Measurements from ENCODE around the gene KLHL6. TPM values are rescaled to one million over a fixed set of nuclear protein-coding genes. Genes with fewer than 3 reads are reported as not detected.
"Not testable (repeated sequence)": the region's sequence is repeated elsewhere in the genome, so short reads cannot be mapped to it uniquely, and the experiment has no call there.

The KLHL6 gene
- total and polyA plus RNA-seq, 2 experiments from 2014 or later = 0.17 TPM; not detected in 1

DNA sequence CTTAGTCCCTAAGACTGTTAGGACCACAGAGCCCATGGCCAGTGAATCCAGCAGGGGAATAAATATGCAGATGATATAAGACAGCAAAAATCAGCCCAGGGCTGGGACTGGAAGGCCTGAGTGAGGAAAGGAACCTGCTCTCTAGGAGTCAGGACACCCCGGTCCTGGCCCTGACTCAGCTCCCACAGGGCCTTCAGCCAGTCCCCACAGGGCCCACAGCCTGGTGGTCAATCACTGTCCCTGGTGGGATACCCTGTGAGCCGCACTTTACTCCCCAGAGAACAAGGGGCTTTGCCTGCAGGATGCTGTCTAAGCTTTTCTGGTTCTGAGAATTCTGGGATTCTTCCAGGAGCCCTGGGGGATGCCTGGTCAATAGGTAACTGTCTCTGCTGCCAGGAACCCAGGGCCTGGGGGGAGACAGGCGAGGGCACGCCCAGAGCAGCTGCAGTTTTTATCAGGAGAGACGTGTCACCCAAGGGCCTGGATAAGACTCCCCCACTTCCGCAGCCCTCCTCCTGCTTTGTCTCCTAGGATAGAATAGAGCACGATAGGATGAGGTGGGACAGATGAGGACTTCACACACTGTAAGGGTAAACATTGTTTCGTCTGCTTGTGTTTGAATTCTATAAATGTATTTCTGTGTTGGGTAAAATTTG, 77.6 kb downstream of the KLHL6 start:
- H3K27ac ChIP-seq = no peak overlapping the region
- H3K9me3 ChIP-seq (ENCODE audit: low read depth) = no peaks in the 10 kb centered on the region
- H3K4me3 ChIP-seq = no peak overlapping the region
- DNase-seq (ENCODE audit: low spot score) = no peak
- 74% methylated on average over 8 of the region's 8 CpGs for WGBS (ENCODE audit: low lambda C conversion rate, missing lambda C conversion rate)
- no peaks in the 10 kb centered on the region for H3K79me2 ChIP-seq
- no peak overlapping the region for H3K4me2 ChIP-seq
- no peaks in the 10 kb centered on the region for H3K9me2 ChIP-seq (replicated peaks; ENCODE audit: insufficient read depth)
- H4K20me1 ChIP-seq (ENCODE audit: insufficient read depth, poor library complexity, severe bottlenecking) = no peaks in the 10 kb centered on the region
- H3K4me1 ChIP-seq (ENCODE audit: insufficient read depth) = peaks cover 6% of the 10 kb centered on the region
- H3K27me3 ChIP-seq = no peaks in the 10 kb centered on the region
- H3K36me3 ChIP-seq (replicated peaks; ENCODE audit: insufficient read depth, low read depth) = no peaks in the 10 kb centered on the region
- no peak overlapping the region for H2AFZ ChIP-seq
- TF ChIP-seq EZH2phosphoT487 (IDR thresholded peaks at IDR 0.05; ENCODE audit: low read depth, severe bottlenecking, unreplicated experiment) (no peak), EZH2 (IDR thresholded peaks at IDR 0.05; ENCODE audit: borderline replicate concordance) (no peak)
- TF ChIP-seq, protein P1, sequence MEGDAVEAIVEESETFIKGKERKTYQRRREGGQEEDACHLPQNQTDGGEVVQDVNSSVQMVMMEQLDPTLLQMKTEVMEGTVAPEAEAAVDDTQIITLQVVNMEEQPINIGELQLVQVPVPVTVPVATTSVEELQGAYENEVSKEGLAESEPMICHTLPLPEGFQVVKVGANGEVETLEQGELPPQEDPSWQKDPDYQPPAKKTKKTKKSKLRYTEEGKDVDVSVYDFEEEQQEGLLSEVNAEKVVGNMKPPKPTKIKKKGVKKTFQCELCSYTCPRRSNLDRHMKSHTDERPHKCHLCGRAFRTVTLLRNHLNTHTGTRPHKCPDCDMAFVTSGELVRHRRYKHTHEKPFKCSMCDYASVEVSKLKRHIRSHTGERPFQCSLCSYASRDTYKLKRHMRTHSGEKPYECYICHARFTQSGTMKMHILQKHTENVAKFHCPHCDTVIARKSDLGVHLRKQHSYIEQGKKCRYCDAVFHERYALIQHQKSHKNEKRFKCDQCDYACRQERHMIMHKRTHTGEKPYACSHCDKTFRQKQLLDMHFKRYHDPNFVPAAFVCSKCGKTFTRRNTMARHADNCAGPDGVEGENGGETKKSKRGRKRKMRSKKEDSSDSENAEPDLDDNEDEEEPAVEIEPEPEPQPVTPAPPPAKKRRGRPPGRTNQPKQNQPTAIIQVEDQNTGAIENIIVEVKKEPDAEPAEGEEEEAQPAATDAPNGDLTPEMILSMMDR (IDR thresholded peaks at IDR 0.05; ENCODE audit: poor library complexity) = no peak

DNA sequence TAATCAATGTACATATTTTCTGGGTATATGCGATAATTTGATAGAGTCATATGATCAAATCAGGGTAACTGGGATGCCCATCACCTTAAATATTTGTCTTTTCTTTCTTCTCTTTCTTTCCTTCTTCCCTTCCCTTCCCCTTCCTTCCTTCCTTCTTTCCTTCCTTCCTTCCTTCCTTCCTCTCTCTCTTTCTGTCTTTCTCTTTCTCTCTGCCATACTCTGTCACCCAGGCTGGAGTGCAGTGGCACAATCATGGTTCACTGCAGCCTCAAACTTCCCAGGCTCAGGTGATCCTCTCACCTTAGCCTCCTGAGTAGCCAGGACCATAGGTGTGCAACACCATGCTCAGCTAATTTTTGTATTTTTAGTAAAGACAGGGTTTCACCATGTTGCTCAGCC, 79.7 kb downstream of the KLHL6 start:
- H3K36me3 ChIP-seq (replicated peaks; ENCODE audit: insufficient read depth, low read depth); H3K9me2 ChIP-seq (replicated peaks; ENCODE audit: insufficient read depth); H3K27ac ChIP-seq; H4K20me1 ChIP-seq (ENCODE audit: insufficient read depth, poor library complexity, severe bottlenecking); H2AFZ ChIP-seq; H3K4me3 ChIP-seq; H3K79me2 ChIP-seq; H3K4me2 ChIP-seq; H3K9me3 ChIP-seq (ENCODE audit: low read depth); H3K4me1 ChIP-seq (ENCODE audit: insufficient read depth); H3K27me3 ChIP-seq; DNase-seq (ENCODE audit: low spot score): not testable (repeated sequence)
- 100% methylated on average over 1 of the region's 1 CpG for WGBS (ENCODE audit: low lambda C conversion rate, missing lambda C conversion rate)

GRCh38 chr3:183475016-183475763, 80.3 kb downstream of the KLHL6 start:
- H3K27ac ChIP-seq = no peak overlapping the region
- no peak for DNase-seq (ENCODE audit: low spot score)
- H4K20me1 ChIP-seq (ENCODE audit: insufficient read depth, poor library complexity, severe bottlenecking) = no peaks in the 10 kb centered on the region
- H3K4me1 ChIP-seq (ENCODE audit: insufficient read depth) = peaks cover 6% of the 10 kb centered on the region
- H3K4me3 ChIP-seq = no peak overlapping the region
- H3K9me3 ChIP-seq (ENCODE audit: low read depth) = no peaks in the 10 kb centered on the region
- no peak overlapping the region for H3K4me2 ChIP-seq
- no peak overlapping the region for H2AFZ ChIP-seq
- TF ChIP-seq EZH2 (IDR thresholded peaks at IDR 0.05; ENCODE audit: borderline replicate concordance) = no peak
- no peaks in the 10 kb centered on the region for H3K9me2 ChIP-seq (replicated peaks; ENCODE audit: insufficient read depth)
- H3K79me2 ChIP-seq = no peaks in the 10 kb centered on the region
- 57% methylated on average over 3 of the region's 3 CpGs for WGBS (ENCODE audit: low lambda C conversion rate, missing lambda C conversion rate)
- H3K27me3 ChIP-seq = no peaks in the 10 kb centered on the region
- no peaks in the 10 kb centered on the region for H3K36me3 ChIP-seq (replicated peaks; ENCODE audit: insufficient read depth, low read depth)

DNA sequence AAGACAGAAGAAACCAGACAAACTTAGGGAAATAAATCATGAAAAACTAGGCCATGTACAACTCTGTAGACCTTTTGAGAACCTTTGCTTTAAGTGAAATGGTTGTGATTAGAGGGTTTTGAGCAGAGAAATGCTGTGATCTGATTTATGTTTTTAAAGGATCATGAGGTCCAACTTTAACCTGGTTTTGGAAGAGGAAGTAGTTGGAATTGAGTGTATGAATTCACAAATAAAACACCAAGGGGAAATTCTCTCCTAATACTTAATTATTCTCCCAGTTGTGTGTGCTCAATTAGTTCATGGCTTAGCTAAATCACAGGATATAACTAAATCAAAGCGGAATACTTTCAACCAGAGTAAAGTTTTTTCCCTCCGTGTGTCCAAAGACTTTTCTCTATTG, 81.5 kb downstream of the KLHL6 start:
- no peaks in the 10 kb centered on the region for H4K20me1 ChIP-seq (ENCODE audit: insufficient read depth, poor library complexity, severe bottlenecking)
- H3K27ac ChIP-seq = no peak overlapping the region
- TF ChIP-seq EZH2 (IDR thresholded peaks at IDR 0.05; ENCODE audit: borderline replicate concordance) = no peak
- TF ChIP-seq, protein P1 (IDR thresholded peaks at IDR 0.05; ENCODE audit: poor library complexity) = no peak
- TF ChIP-seq EZH2phosphoT487 (IDR thresholded peaks at IDR 0.05; ENCODE audit: low read depth, severe bottlenecking, unreplicated experiment) = no peak
- WGBS (ENCODE audit: low lambda C conversion rate, missing lambda C conversion rate) = 95% methylated on average over 2 of the region's 2 CpGs
- DNase-seq (ENCODE audit: low spot score) = no peak
- H3K9me3 ChIP-seq (ENCODE audit: low read depth) = no peaks in the 10 kb centered on the region
- no peaks in the 10 kb centered on the region for H3K79me2 ChIP-seq
- no peaks in the 10 kb centered on the region for H3K4me1 ChIP-seq (ENCODE audit: insufficient read depth)
- H3K4me2 ChIP-seq = no peak overlapping the region
- H2AFZ ChIP-seq = no peak overlapping the region
- H3K9me2 ChIP-seq (replicated peaks; ENCODE audit: insufficient read depth) = no peaks in the 10 kb centered on the region
- H3K4me3 ChIP-seq = no peak overlapping the region
- no peaks in the 10 kb centered on the region for H3K27me3 ChIP-seq
- no peaks in the 10 kb centered on the region for H3K36me3 ChIP-seq (replicated peaks; ENCODE audit: insufficient read depth, low read depth)
